8988T (cell line): ENCODE data around the gene DOCK7.

Source experiments
- DNase-seq: peaks from one replicate; pipeline ENCODE4 v3.0.0; 2011

The DOCK7 gene

DNA sequence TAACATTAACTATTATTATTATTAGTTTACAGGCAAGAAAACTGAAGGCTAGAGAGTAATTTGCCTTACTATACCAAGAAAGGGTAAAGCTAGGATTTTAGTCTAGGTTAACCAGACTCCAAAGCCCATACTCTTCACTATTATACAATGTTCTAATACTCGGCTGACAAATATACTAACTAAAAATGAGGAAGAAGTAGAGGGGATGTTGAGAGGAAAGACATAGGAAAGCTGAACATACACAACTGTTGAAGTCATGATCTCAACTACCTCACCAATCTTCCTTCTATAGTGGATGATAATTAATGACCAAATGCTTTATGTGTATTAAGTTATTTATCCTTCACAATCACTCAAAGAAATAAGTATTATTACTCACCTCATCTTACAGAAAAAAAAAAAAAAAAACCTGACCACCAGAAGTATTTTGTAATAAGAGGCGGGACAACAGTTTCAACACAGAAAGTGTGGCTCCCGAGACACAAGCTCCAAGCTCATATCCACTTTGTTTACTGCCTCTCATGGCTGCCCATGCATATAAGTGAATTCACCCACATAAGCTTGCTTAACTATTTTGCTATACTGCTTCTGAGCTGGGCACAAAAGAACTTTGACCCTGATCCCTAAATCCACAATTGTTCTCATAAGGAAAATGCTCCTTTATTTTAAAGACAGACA lies 173.3 kb downstream of the DOCK7 start:
- no peak for DNase-seq

DNA sequence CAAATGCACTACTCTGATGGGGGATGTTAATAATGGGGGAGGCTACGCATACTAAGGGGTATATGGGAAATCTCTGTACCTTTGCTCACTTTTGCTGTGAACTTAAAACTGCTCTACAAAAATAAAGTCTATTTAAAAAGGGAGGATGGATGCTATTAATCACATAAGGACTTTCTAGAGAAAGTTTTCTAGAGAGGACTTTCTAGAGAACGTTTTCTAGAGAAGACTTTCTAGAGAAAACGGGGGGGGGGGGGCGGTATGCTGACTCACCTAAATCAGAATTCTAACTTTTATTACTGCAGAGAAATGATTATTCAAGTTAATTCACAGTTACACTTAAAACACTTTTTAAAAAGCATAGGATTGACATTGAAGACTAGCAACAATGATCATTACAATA lies 175.2 kb downstream of the DOCK7 start:
- no peak for DNase-seq

DNA sequence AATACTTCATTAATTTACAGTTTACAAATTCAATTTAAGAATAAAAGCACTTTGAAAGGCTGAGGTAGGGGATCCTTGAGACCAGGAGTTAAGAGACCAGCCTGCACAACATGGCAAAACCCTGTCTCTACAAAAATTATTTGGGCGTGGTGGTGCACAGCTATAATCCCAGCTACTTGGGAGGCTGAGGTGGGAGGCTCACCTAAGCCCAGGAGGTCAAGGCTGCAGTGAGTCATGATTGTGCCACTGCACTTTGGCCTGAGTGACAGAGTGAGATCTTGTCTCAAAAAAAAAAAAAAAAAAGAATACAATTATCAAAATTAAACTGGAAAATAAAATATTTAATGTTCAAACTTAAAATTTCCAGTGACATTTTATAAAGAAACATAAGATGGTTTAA lies 179.2 kb downstream of the DOCK7 start:
- no peak for DNase-seq

DNA sequence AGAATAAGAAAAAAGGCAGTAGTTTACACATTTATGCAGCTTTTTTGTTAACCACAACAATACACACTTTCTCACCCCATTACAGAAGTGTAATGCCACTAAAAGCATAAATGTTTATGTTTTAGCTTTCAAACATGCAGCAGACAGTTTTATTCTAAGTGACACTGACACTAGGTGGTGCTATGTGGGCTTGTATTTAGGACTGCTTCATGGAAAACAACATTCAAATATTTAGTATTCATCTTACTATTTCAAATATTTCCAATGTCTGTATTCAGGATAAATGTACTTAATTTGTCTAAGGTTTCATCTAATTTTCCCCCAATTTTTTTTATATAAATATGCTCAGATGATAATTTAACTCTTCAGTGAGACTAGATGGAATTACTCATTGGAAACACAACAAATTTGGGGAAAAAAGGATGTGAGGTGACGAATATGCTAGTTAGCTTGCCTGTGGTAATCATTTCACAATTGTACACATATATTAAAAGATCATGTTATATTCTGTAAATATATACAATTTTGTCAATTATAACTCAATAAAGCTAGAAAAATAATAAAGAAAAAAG lies 179.9 kb downstream of the DOCK7 start:
- DNase-seq = no peak

DNA sequence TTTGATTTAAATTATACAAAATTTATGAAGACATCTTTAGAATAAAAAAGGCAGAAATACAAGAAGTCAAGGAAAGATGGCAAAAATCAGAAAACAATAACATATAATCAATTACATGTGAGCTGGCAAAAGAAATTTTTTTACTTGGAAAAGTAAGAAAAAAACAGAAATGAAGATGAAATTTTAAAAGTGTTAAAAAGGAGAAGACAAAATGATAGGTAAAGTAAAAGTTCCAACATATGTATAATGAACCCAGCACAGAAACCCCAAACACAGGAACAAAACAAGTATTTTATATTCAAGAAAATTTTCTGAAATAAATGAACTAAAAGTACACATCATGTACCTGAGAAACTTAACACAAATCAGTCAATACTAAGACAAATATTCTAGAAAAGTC lies 188.0 kb downstream of the DOCK7 start:
- DNase-seq = no peak

DNA sequence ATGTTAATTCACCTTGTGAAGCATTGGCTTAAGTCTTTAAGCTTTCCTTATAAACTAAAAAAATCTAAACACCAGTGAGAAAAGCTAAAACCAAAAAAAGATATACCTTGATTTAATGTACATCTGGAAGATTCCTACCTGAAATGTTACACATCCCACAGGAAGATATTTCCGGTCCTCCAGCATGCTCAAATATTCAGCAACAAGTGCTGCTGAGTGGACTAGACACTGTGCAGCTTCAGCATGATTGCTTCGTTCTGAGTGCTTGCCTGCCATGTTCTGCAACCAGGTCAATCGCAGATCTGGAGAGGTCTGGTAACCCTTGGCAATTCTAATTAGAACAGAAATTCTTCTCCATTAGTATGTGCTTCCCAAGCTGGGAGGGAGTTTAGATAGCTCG lies 194.0 kb downstream of the DOCK7 start:
- no peak for DNase-seq

DNA sequence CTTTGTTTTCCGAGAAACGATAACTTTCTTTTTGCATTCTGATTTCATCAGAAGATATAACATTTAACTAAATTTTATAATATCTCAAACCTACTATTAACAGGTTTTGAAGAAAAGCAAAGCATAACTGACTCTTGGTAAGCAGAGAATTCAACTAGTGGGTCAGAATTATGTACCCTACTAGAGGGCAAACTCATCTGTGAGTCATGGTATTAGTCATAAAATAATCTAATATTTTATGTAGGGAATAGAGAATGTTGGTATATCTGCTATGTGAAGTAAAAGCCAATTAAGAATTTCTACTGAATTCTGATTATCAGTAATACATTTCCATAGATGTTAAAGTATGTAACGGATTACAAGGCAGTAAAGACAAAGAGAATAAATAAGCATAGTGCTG lies 194.5 kb downstream of the DOCK7 start:
- DNase-seq = no peak

DNA sequence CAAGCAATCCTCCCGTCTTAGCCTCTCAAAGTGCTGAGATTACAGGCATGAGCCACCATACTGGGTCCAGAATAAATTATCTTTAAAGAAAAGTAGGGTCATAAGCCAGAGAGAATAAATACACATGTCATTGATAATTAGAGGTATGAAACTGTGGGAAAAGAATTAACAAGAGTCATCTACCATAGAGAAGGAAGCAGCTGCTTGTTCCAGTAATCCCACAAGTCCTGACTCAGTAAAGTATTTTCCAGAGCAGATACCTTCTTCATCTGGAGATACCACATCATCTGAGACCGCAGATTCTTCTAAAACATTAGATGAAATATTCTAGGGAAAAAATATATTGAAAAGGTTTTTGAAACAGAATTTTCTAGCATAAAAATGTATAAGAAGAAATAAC lies 195.7 kb downstream of the DOCK7 start:
- no peak for DNase-seq

DNA sequence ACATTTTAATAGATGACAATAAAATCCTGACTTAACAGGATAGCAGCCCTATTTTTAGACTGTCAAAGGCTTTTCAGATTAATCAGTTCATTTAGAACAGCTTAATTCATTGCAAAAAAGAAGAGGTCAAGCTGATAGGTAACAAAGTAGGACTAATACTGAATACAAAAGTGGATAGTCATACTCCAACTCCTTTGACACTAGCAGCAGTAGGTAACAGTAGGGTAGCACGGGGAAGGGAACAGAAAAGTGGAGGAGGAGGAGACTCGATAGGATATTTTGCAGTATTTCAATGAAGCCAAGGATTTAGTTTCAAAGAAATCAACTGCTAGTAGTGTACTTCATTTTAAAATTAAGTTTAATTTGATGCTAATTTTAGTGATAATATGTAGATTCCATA lies 200.2 kb downstream of the DOCK7 start:
- no peak for DNase-seq

DNA sequence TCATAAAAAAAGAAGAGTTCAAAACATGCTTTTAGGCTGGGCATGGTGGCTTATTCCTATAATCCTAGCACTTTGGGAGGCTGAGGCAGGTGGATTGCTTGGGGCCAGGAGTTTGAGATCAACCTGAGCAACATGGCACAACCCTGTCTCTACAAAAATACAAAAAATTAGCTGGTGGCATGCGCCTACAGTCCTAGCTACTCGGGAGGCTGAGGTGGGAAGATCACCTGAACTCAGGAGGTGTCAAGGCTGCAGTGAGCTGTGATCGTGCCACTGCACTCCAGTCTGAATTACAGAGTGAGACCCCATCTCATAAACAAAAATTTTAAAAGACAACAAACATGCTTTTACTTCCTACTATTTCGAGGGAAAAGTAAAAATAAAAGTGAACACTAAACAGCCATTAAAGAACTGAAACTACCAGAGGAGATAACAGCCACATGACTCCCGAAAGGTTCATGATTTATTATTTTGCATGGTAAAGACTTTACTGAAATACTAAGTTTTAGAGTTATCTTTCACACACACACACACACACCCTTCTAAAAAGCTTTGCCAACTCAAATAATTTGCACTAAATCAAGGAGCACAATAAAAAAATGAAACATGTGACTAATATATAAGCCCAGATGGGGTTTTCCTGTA lies 203.2 kb downstream of the DOCK7 start:
- DNase-seq = no peak

DNA sequence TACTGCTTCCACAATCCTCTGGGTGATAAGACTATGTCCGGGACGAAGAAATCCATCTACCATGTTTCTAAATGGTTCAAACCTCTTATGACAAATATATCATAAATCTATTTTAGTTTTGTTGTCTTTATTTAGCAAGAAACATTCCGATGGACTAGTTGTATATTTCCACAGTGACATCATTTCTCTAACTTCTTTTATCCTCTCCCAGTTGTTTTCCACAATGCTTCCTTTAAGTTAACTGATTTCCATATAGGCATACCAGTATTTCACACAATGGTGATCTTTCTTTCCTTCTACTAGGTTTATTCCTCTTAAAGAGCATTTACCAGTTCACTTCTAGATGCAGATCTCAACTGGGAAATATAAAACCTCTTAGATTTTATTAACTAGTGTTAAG lies 206.5 kb downstream of the DOCK7 start:
- DNase-seq = no peak

DNA sequence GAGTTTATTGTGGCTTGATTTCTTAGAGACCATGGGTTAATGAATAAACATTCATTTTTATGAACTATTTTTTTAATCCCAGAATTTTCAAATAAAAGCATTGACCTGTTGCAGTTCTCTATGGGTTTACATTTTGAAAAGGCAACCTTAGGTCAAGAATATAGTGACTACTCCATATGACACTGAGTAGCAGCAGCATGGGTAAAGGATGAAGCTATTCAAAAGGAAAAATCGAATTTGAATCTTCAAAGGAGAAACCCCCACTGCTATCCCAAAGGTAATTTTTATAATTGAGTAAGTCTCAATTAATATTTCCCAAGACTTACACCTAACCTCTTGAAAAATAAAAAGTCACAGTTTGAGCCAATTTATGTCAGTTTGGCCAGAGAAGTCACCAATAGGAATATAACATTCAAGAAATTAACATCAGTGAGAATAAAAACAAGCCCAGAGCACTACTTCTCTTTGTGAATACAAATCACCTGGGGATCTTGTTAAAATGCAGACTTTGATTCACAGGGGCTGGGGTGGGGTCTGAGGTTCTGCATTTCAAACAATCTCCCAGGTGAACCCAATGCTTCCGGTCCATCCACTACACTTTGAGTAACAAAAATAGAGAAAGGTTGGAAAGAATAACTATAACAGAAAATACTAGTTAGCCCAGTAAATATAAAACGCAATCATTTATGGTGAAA lies 211.5 kb downstream of the DOCK7 start:
- DNase-seq = no peak

DNA sequence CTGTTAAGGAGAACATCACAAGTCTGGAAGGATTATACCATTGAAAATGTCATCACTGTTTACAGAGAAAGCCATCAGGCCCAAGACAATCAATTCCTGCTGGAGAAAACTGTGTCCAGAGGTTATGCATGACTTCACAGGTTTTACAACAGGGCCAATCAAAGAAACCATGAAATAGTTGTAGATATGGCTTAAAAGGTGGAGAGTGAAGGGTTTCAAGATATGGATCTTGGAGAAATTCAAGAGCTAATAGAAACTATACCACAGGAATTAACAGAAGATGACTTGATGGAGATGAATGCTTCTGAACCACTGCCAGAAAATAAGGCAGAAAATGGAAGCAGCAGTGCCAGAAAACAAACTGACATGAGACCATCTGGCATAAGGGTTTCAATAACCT lies 221.1 kb downstream of the DOCK7 start:
- DNase-seq = no peak

DNA sequence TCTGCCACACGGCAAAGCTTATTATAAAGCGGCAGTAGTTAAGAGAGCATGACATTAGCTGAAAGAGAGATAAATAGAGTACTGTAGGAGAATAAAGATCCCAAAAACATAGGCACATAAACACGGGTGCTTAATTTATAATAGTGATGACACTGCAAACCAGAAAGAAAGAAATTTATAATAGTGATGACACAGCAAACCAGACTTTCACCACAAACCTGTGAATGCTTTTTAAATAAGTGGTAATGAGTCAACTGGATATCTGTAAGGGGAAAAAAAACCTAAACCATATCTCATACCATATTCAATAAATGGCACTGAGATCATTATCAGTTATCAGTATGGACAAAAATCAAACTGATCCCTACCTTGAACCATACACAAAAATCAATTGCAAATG lies 225.8 kb downstream of the DOCK7 start:
- DNase-seq = no peak

DNA sequence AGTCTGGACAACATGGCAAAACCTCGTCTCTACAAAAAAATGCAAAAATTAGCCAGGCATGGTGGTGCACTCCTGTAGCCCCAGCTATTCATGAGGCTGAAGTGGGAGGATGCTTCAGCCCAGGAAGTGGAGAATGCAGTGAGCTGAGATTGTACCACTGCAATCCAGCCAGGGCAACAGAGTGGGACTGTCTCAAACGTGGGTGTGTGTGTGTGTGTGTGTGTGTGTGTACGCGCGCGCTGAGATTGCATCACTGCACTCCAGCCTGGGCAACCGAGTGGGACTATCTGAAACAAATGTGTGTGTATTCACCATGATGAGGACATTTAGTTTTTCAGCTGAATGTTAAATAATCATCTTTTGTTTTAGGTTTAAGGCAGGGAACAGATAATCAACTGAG lies 230.2 kb downstream of the DOCK7 start:
- DNase-seq = no peak

DNA sequence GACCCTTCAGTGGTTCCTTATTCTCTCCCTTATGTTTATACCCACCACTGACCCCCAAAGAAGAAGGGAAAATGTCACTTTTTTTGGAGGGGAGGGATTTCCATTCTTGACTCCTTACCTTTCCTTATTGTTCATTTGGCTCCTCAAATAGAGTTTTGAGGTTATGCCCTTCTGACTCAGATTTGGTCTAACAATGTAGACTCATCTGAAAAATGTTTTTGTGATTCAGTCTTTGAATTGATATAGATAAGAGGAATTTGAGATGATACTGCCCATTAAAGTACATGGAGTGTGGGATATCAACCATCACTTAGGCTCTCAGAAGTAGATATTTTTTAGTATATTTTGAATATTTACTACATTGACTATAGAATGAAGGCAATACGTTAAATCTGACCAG lies 235.2 kb downstream of the DOCK7 start:
- DNase-seq = no peak

DNA sequence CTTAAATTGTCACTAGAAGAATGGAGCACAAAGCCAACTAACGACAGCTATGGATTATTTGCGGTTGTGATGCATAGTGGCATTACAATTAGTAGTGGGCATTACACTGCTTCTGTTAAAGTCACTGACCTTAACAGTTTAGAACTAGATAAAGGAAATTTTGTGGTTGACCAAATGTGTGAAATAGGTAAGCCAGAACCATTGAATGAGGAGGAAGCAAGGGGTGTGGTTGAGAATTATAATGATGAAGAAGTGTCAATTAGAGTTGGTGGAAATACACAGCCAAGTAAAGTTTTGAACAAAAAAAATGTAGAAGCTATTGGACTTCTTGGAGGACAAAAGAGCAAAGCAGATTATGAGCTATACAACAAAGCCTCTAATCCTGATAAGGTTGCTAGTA lies 237.9 kb downstream of the DOCK7 start:
- no peak for DNase-seq

DNA sequence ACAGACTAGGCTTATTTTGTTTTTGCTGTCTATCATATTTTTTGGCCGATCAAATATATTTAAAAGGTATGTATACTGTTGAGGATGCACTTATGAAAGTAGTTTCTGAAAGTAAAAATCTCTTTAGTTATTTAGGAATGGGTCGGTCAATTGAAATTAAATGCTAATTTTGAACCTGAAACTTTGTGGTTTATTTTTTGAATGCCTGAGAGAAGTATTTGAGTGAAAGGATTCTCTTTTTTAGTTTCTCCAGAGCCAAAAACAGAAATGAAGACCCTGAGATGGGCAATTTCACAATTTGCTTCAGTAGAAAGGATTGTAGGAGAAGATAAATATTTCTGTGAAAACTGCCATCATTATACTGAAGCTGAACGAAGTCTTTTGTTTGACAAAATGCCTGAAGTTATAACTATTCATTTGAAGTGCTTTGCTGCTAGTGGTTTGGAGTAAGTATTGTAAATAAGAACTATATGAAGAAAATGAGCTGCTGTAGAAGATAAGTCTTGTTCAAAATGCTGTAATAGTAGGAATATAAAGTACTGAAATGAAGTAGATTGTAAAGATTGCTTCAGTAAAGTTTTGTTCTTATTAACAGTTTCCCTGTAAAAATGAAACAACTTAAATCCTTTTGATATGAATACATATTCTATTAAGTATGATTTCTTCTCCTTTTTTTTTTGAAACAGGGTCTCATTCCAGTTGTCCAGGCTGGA lies 239.8 kb downstream of the DOCK7 start:
- no peak for DNase-seq

DNA sequence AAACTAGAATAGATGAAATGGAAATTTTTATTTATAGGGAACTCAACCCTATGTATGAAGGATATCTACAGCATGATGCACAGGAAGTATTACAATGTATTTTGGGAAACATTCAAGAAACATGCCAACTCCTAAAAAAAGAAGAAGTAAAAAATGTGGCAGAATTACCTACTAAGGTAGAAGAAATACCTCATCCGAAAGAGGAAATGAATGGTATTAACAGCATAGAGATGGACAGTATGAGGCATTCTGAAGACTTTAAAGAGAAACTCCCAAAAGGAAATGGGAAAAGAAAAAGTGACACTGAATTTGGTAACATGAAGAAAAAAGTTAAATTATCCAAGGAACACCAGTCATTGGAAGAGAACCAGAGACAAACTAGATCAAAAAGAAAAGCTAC lies 243.5 kb downstream of the DOCK7 start:
- DNase-seq = no peak

DNA sequence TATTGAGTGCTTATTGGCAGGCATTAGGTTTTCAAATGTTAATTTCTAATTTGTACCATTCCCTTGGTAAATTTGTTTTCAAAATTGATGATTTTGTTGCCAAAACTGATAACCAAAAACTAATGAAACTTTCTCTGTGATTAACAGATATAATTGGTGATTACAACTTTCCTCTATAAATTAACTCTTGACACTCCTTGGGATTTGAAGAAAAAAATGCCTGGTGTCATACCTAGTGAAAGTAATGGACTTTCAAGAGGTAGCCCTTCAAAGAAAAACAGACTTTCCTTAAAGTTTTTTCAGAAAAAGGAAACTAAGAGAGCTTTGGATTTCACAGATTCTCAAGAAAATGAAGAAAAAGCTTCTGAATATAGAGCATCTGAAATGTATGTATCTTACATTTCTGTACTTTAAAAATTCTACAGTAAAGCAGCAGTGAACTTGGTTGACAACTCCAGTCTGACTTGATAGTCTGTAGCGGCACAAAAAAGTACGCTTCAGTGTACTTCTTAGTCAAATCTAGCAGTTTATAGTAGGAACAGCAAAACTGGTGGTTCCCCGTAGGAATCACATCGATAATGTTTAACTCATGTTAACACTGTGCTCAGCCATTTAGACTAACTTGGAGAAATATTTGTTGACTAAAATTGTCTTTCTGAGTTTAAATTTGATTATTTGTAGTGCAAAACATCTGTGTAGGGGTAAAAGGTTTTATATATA lies 248.4 kb downstream of the DOCK7 start:
- no peak for DNase-seq

DNA sequence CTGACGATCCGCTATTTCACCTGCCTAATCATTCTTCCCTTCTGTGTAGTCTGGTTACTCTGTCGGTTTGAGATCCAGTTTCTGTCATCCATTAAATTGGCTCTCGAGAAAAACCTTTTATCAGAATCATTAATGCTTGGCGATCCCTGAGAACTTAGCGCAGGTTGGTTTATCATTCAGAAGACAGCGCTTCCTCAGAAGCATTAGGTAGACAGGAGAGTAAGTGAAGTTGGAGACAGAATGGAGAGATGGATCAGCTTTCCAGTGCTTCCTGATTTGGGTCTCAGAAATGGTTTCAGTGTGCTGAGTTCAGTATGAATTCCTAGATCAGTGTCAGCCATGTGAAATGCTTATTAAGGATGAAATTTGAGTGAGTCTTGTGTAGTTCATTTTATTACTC lies 250.0 kb downstream of the DOCK7 start:
- DNase-seq = no peak

DNA sequence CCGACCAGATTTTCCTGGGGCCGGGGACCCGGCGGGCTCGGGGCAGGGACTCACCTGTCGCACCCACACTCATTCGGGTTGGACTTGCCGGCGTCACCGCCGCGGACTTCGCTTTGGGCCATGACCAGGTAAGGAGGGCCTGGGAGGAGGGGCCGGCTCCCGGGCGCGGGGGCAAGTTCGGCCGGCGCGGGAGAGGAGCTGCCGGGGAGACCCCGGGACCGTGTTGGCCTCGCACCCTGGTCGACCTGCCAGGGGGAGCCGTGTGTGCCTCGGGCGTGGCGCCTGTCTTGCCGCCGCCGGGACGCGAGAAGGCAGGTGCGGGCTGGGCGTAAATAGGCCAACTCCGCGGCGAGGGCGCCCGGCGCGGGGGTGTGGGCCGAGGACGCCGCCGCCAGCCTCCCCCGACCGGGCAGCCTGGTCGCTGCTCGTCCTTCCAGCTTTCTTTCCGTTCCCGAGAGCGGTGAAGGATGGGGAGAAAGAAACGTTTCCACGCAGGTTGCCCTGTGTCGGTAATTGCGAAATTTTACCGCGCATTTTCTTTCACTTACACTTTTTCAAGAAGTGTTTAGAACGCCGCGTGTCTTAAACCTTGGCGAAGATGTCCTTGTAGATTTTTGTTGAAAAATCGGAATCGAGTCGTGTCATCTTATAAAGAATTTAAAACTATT lies 250.8 kb downstream of the DOCK7 start:
- no peak for DNase-seq
